DMS79 (cell line): ENCODE measurements around the gene SASH3.

ENCODE experiments used
- DNase-seq: peaks from one replicate; lab custom pipeline; 2025; lab: John Stamatoyannopoulos, UW

SASH3 gene

DNA sequence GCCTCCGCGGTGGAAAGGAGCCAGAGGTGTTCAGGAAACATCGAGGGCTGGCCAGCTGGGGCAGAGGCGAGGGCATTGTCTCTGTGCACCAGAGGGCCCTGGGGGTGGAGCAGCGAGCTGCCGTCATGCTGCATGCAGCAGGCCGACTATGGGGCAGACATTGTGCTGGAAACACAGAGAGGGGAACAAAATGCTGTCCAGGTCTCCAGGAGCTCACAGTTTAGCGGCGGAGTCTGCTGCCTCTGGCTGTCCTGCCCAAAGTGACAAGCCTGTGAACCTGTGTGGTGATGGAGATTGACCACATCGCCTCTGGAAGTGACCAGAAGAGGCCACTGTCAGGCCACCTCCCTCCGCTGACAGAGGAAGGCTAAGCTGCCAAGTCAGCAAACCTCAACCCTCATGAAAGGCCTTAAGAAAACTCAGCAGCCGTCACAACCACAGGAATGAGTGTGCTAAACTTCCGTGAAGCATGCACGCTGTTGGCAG lies 20.1 kb upstream of the SASH3 start:
- no peak for DNase-seq

DNA sequence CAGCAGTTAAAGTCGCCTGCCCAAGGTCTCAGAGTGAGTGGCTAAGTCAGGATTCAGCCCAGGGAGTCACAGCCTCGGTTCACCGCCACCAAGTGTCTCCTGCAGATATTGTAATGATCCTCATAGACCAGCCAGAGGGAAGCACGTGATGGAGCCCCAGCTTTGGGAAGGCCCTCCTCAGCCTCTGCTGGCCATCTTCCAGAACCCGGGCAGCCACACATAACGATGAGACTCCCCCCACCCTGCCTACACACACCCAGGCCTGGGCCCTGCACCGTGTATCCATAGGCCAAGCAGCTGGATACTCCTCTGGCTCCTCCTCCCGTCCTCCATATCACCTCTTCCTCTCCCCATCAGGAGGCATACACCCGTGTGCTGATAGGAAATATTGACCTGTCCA lies 19.6 kb upstream of the SASH3 start:
- no peak for DNase-seq

DNA sequence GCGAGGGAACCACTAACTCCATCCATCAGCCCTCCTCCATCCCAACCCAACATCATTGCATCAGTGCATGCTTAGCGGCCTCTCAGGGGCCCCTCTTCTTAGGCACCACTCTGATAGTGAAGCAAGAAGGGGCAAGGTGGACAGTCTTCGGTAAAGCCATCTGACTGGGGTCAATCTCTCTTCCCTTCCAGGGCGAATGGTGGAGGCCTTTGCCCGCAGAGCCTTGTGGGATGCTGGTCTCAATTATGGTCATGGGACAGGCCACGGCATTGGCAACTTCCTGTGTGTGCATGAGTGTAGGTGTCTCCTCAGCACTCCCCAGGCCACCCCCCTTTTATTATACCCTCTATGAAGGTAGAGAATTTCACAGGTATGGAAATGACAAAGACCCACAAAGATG lies 18.8 kb upstream of the SASH3 start:
- no peak for DNase-seq

DNA sequence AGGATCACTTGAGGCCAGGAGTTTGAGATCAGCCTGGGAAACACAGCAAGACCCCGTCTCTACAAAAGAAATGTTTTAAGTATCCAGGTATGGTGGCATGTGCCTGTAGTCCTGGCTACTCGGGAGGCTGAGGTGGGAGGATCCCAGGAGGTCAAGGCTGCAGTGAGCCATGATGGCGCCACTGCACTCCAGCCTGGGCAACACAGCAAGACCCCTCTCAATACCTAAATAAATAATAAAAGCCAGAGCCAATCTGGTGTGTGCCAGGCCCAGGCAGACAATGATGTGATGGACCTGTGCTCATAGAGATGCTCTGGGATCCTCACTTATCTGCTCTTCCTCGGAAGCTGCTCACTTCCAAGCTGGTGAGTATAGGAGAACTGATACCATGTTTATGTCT lies 18.2 kb upstream of the SASH3 start:
- DNase-seq, result no peak

GRCh38 chrX:129762448-129762847 lies 17.3 kb upstream of the SASH3 start:
- no peak for DNase-seq

GRCh38 chrX:129763666-129764065 lies 16.1 kb upstream of the SASH3 start:
- no peak for DNase-seq

DNA sequence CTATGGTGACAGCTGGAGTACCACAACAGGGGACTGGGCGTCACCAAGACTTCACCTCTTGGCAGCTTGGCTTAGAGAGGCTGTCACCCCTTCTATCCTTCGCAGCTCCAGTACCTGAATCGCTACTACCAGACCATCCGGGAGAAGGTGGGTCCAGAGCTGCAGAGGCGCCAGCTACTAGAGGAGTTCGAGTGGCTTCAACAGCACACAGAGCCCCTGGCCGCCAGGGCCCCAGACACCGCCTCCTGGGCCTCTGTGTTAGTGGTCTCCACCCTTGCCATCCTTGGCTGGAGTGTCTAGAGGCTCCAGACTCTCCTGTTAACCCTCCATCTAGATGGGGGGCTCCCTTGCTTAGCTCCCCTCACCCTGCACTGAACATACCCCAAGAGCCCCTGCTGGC lies 11.6 kb upstream of the SASH3 start:
- no peak for DNase-seq

DNA sequence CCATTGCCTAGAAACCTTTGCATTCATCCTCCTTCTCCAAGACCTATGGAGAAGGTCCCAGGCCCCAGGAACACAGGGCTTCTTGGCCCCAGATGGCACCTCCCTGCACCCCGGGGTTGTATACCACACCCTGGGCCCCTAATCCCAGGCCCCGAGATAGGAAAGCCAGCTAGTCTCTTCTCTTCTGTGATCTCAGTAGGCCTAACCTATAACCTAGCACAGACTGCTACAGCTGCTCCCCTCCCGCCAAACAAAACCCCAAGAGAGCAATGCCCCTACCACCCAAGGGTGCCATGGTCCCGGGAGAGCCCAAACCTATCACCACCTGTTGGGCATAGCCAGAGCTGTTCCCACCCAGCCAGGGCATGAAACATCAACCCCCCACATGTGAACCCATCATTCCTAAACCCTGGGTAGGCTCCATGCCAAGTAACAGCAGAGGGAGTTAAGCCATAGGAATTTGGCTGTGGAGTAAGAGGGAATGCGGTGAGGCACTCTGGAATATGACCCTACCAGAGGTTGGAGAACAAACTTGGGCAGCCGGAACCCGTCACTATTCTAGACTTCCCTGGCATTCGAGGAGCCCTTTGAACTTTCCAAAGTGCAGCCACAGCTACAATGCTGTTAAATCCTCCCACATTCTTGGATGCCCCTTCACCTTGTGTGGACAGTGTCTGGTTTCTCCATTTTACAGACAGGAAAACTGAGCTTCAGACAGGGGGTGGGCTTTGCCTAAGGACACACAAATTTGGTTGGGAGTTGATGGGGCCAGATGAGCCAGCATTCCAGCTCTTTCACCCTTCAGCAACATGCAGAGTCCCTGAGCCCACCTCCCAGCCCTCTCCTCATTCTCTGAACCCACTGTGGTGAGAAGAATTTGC lies 10.9 kb upstream of the SASH3 start:
- DNase-seq, result no peak

DNA sequence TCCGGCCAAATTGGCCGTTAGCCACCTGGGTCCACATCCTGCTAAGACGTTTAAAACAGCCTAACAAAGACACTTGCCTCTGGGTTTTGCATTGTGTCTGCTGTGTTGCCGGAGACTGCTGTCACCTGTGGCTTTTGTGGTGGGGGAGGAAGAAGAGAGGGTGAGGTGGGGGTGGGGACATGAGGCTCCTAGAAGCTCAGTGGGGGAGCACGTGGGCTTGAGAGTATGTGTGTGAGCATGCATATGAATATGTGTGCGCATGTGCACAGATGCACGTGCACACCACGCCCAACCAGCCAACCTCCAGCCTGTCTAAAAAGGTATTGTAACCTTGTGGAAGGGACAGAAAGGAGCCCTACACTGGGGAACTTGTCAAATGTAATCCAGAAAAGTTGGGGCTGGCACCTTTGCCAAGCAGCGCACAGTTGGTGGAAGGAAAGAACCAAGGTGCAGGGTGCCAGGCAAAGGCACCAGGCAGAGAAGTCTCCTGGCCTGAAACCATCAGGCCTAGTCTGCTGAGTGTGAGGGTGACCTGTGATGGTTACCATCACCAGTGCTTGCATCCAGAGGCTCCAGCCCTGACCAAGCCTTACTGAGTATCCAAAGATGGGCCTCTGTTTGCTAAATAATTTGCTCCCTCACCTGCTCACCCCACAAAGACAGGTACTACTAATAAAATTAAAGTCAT lies 10.1 kb upstream of the SASH3 start:
- DNase-seq, result no peak

DNA sequence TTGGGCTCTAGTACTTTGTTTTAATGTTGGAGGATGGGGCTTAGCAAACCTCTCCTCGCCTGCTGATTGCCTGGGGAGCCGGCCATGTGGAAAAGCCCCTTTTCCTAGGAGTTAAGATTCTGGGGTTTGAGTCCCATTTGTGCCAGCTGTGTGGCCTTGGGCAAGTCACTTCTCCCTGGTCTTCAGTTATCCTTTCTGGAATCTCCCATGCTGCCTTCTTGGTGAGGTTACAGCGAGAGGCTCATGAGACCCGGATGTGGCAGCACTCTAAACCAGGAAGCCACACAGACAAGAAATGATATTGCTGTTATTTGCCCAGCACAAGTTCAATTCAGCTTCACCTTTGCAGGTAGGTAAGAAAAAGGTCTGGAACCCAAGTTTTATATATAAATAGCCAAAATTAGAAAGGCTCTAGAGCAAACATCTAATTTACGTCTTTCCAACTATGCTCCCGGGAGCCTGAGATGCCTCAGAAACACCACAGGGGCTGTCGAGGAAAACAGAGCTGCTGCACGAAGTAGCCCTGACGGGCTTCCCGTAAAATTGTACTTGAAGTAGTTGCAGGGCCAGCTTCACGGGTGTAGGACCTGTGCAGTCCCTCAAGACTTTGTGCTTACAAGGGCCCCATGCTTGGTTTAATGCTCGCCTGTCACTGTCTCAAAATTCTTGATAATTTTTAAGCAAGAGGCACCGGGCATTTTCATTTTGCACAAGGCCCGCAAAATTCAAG lies 8.3 kb upstream of the SASH3 start:
- no peak for DNase-seq

- no peak for DNase-seq
Measured at GRCh38 chrX:129772796-129773431, 6.8 kb upstream of the SASH3 start.

DNA sequence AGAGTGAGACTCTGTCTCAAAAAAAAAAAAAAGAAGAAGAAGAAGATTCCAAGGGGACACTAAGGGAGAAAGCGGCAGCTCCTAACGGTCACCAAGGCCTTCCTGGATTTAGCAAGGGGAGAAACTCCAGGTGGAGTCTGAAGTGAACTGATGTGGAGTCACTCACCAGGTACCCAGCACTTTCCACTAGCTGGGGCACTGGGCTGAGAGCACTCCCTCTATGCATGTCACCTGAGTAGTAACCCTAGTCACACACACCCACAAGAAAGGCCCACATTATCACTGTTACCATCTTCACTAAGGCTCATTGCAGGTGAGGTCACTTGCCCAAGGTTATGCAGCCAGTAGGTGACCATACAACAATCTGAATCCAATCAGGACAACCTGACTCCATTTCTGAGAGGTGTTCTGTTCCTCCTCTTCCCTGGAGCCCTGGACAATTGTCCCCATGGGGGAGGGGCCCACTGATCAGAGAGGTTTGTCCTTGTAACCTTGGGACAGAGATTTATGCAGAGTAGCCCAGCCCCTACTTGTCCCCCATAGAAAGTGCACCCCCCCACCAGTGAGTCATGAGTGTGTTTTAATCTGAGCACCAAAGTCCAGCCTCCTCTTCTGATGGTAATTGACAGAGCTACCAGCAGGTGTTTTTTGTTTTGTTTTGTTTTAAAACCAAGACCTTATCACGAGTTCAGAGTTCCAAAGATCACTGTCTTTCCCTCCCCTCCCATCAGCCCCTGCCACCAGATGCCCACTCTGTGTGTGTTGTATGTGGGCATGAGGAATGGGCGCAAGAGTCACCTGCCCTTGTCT lies 5.9 kb upstream of the SASH3 start:
- DNase-seq, result no peak

GRCh38 chrX:129777218-129778030 lies 2.3 kb upstream of the SASH3 start:
- no peak for DNase-seq

- no peak for DNase-seq
Measured at GRCh38 chrX:129779086-129779672, 570 bp upstream of the SASH3 start.

DNA sequence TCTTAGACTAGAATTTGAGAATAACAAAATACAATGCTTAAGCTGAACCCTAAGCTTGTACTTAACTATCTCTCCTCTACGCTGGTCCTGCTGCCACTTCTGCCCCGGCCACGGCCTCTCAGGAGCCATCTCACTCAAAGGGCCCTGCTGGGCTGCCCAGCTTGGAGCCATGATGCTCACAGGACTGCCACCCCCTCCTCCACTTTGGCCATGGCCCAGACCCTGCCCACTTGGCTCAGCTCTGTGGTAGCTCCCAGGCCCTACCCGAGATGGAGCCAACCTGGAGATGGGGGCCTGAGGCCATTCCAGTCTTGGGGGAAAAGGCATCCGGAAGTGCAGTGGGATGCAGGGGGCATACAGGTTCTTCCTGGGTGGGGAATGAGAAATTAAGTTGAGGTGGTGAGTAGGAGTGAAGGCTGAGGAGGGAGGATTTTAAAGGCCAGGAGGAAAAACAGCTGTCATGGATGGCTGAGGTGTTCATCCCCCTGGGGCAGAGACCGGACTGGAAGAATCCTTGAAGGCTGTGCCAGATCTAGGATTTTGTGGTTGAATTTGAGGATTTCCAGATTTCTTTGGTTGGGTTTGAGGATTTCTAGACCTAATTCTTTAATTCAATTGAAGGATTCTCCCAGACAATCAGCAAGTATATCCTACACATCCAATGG lies 824 bp downstream of the SASH3 start:
- DNase-seq, result no peak

DNA sequence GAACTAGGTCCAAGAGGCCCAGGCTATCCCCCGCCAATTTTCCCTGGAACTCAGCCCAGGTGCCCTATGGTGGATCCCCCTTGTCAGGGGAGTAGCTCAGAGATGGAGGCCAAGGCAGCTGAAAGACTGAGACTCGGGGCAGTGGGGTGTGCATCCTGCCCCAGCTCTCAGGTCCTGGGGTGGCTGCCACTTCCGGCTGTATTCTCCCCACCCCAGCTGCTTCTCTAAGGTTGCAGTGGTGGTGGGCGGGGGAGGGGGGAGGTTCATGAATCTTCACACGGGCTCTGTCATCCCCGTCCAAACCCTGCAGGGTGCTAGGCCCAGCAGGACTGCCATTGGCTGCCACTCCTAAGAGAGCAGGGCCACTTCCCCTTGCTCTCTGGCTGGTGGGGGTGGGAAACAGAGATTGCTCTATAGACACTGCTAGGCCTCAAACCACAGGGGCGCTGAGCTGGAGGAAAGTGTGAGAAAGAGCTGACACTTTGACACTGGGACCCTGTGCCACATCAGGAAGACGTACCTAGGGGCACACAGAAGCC lies 1.5 kb downstream of the SASH3 start:
- no peak for DNase-seq

- DNase-seq, result no peak
Measured at GRCh38 chrX:129781680-129782495, 2.1 kb downstream of the SASH3 start.

GRCh38 chrX:129782706-129783105 lies 3.0 kb downstream of the SASH3 start:
- no peak for DNase-seq
